Heart right ventricle (tissue), 16 donors: ENCODE results near the gene UPF1. TPM values are rescaled to one million over a fixed set of nuclear protein-coding genes. Genes with fewer than 3 reads are reported as not detected.

Experiments used
- ATAC-seq, 8 donors: fragments of 200-7000 bp; cut with Tn5 transposase; one replicate each; pipeline ENCODE4 v1.9.1; 2020; ENCODE audit warnings: mild to moderate bottlenecking in 8 of 8, moderate library complexity in 8 of 8, moderate number of reproducible peaks in 1 of 8
- DNase-seq, 2 donors: peaks; one replicate each; pipeline ENCODE4 v3.0.0-alpha.2; 2020
- H3K27ac ChIP-seq, 10 donors: fragments of 200-600 bp; sonication (generic) in 2 of 10; one replicate each; pipeline versions ENCODE4 v1.5.0 to v1.8.0; 2020 to 2022; ENCODE audit warnings: mild to moderate bottlenecking in 3 of 10
- H3K27me3 ChIP-seq, 7 donors: fragments of 200-600 bp; one replicate each; pipeline ENCODE4 v1.8.0; 2021 to 2022; ENCODE audit warnings: mild to moderate bottlenecking in 2 of 7
- H3K36me3 ChIP-seq, 9 donors: fragments of 200-600 bp; sonication (generic) in 1 of 9; one replicate each; pipeline versions ENCODE4 v1.5.0 to v1.8.0; 2020 to 2022; ENCODE audit warnings: mild to moderate bottlenecking in 2 of 9
- H3K4me1 ChIP-seq, 9 donors: fragments of 200-600 bp; sonication (generic) in 1 of 9; one replicate each; pipeline versions ENCODE4 v1.5.0 to v1.8.0; 2020 to 2022; ENCODE audit warnings: mild to moderate bottlenecking in 4 of 9
- H3K4me3 ChIP-seq, 10 donors: fragments of 200-600 bp; sonication (generic) in 2 of 10; one replicate each; pipeline versions ENCODE4 v1.5.0 to v1.8.0; 2020 to 2022; ENCODE audit warnings: mild to moderate bottlenecking in 7 of 10, moderate library complexity in 2 of 10
- H3K9me3 ChIP-seq, 11 donors: fragments of 200-600 bp in 10 of 11; sonication (generic) in 2 of 11; one replicate each; pipeline versions ENCODE4 v1.5.0 to v1.8.0; 2013 to 2022; ENCODE audit warnings: mild to moderate bottlenecking in 2 of 11, control low read depth in 1 of 11, moderate library complexity in 1 of 11
- CTCF ChIP-seq, 9 donors: fragments of 200-600 bp; sonication (generic) in 2 of 9; IDR thresholded peaks; one replicate each; pipeline versions ENCODE4 v1.5.0 to v1.8.0; 2021 to 2022; ENCODE audit warnings: antibody characterized with exemption in 9 of 9, mild to moderate bottlenecking in 5 of 9, moderate library complexity in 1 of 9
- WGBS, 2 donors: extraction: QIAGEN DNeasy Blood & Tissue Kit; methylation state at CpG; one replicate each; pipeline ENCODE4 v1.1.7; 2013; ENCODE audit warnings: inconsistent platforms in 1 of 2; 5-methylcytosine and 5-hydroxymethylcytosine counted together
- intact Hi-C, 10 donors: fragments of 100-400 bp; cut with DNase I; formaldehyde crosslinking; loops; one replicate each; pipeline versions ENCODE4 v1.11.1 to v1.14.2; 2022
- polyA plus RNA-seq, 2 donors: library from polyadenylated mRNA; stranded (reverse); fragments of 200-250 nt; gene quantifications; one replicate each; pipeline ENCODE4 v1.2.3, GENCODE V29; 2013
- total RNA-seq, 10 donors: library from RNA; stranded (reverse); fragmentation: NEBNext Ultra II Directional in 3 of 10; extraction: Animal tissue kit (Norgen Biotek cat#: 25700) in 3 of 10; gene quantifications; one replicate each; pipeline versions ENCODE4 v1.2.1 to v1.2.4, GENCODE V29; 2021 to 2023
- donor health status: Arrhythmogenic right ventricular cardiomyopathy.
- donor health status: ischemic (EF 13 %, LVEDD 7.1; RV severe dilation, severe dysfunction).
- donor health status: healthy with polysubstance abuse.
- donor health status: DM: no; HTN: yes; CAD: no.
- donor health status: DM: no; HTN: no; CAD: no.
- donor health status: ischemic (EF 25% LVEDD 6.9; RV normal size, moderate dysfunction).
- donor health status: ischemic (EF 25% LVEDD 5.7; RV mildly dilated, moderate dysfunction).
- donor health status: healthy.
- donor health status: DM: yes; HTN: yes; CAD: no.
- donor health status: Ischemic cardiomyopathy.
- donor health status: ischemic (EF 35%, LVEDD 5.7; RV mildly dilated, moderate dysfunction).
- donor health status: nonischemic (EF 11% LVEDD 7.7; RV severe dilation, severe dysfunction).
- donor health status: DM: yes; HTN: yes; CAD: no.
- donor health status: PGD.
- donor health status: ischemic (EF 29% LVEDD 5.4; RV normal size, mild dysfunction).
- donor health status: nonischemic (EF 23%, LVEDD 6.1; RV moderate dilation, normal function).

The UPF1 gene
- total and polyA plus RNA-seq, 12 donors: 25.2 to 44.3 (median 36.8) TPM

- no peaks in the 10 kb centered on the region for H3K9me3 ChIP-seq
- 34 to 49% methylated on average over 7 of the region's 7 CpGs for WGBS, 2 donors
- no peaks in the 10 kb centered on the region for H3K27me3 ChIP-seq
- H3K4me3 ChIP-seq: no peak overlapping the region
- intact Hi-C loops: loop anchor here in 7 of 10 donors (10.0 kb wide), 4 partner anchors 237 to 387 kb away; partner anchors contain the start of gene CRLF1 (in 1 of the 7)
- no peak for TF ChIP-seq CTCF (IDR thresholded peaks at IDR 0.05)
- no peak overlapping the region for H3K27ac ChIP-seq
- no peak for ATAC-seq
- H3K36me3 ChIP-seq: peaks cover 0 to 21% (median 0%) of the 10 kb centered on the region in 9 donors
- peaks cover 19 to 99% (median 81%) of the 10 kb centered on the region in 9 donors for H3K4me1 ChIP-seq
- no peak for DNase-seq
These were observed 10.4 kb downstream of the UPF1 start for GRCh38 chr19:18842166-18842565.

GRCh38 chr19:18843960-18844359 lies 12.2 kb downstream of the UPF1 start:
- intact Hi-C loops: loop anchor here in 7 of 10 donors (10.0 kb wide), 4 partner anchors 239 to 389 kb away; partner anchors contain the start of gene CRLF1 (in 1 of the 7)
- Histone ChIP-seq H3K36me3 (peaks cover 0 to 10% (median 0%) of the 10 kb centered on the region in 9 donors), H3K9me3 (no peaks in the 10 kb centered on the region), H3K4me3 (no peak overlapping the region), H3K27ac (no peak overlapping the region), H3K4me1 (peaks cover 29 to 99% (median 83%) of the 10 kb centered on the region in 9 donors), H3K27me3 (no peaks in the 10 kb centered on the region)
- ATAC-seq (no peak), DNase-seq (no peak)
- 84 to 85% methylated on average over 7 of the region's 7 CpGs for WGBS, 2 donors
- no peak for TF ChIP-seq CTCF (IDR thresholded peaks at IDR 0.05)

GRCh38 chr19:18844806-18845329 lies 13.1 kb downstream of the UPF1 start:
- H3K27me3 ChIP-seq: no peaks in the 10 kb centered on the region
- no peak for TF ChIP-seq CTCF (IDR thresholded peaks at IDR 0.05)
- ATAC-seq (no peak), DNase-seq (no peak)
- peaks cover 0 to 10% (median 0%) of the 10 kb centered on the region in 9 donors for H3K36me3 ChIP-seq
- no peaks in the 10 kb centered on the region for H3K9me3 ChIP-seq
- intact Hi-C loops: loop anchor here in 9 of 10 donors (5.0 to 10.0 kb wide), 8 partner anchors 163 to 393 kb away; partner anchors contain the start of genes CRLF1 (in 1 of the 9) and CRTC1 (in 1 of the 9)
- H3K4me3 ChIP-seq: no peak overlapping the region
- H3K27ac ChIP-seq: no peak overlapping the region
- H3K4me1 ChIP-seq: peaks cover 32 to 99% (median 83%) of the 10 kb centered on the region in 9 donors
- 93 to 95% methylated on average over 8 of the region's 8 CpGs for WGBS, 2 donors

- DNase-seq: no peak
- no peak for TF ChIP-seq CTCF (IDR thresholded peaks at IDR 0.05)
- Histone ChIP-seq H3K4me3 (no peak overlapping the region), H3K4me1 (peaks cover 34 to 99% (median 83%) of the 10 kb centered on the region in 9 donors), H3K27ac (no peak overlapping the region), H3K27me3 (no peaks in the 10 kb centered on the region), H3K36me3 (peaks cover 0 to 20% (median 5%) of the 10 kb centered on the region in 9 donors), H3K9me3 (no peaks in the 10 kb centered on the region)
- no peak for ATAC-seq
- 90 to 91% methylated on average over 12 of the region's 12 CpGs for WGBS, 2 donors
- intact Hi-C loops: loop anchor here in 9 of 10 donors (2.0 to 10.0 kb wide), 9 partner anchors 164 to 394 kb away; partner anchors contain the start of genes CRLF1 (in 1 of the 9) and CRTC1 (in 1 of the 9)
These were observed 14.2 kb downstream of the UPF1 start for GRCh38 chr19:18845961-18846360.
